ENCODE results near the gene POLE2.
"Not testable (repeated sequence)": the region's sequence is repeated elsewhere in the genome, so short reads cannot be mapped to it uniquely, and the experiment has no call there.

Gene POLE2

DNA sequence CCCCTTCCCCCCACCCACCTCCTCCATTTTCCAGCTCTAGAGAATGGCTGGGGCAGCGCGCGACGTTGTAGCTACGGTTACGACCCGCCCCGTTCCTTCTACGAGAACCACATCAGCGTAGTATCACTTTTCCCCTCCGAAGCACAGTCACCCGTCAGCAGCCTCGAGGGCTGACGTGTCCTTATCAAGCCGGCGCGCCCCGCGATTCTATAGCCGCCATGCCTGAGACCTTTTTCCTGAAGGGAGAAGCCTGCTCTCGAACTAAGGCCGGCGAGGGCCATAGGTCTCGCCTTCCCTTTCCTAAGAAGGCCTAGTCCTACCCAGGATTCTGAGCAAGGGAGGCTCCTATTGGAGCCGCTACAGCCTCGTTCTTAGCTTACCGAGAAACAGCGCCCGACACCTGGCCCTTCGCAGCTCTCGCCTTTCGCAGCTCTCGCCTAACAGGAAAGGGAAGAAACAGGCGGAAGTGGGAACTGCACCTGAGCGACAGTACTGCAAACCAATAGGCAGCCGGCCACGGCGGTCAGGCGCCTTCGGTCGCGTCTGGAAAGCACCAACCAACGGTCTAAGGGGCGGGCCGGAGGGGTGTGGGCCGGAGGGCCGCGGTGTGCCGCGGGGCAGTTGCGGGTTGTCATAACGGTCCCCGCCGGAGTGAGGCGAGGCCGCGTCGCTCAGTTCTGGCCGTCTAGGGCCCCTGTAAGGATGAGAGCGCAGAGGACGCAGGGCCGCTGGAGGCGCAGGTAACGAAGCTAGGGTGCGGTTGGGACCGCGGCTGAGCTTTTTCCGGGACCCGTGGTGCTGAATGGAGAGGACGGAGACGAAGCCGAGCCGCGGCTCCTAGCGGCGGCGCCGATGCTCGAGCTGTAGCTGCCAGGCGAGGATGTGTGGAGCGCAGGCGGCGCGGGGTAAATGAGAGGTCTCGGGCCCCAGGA, 67.6 kb downstream of the POLE2 start, which contains the start of the genes MGAT2 and RPL36AL:
Gene MGAT2, plus strand, starts transcription at position 618 of the 932 bp plus-strand sequence. CDS start 470 bp downstream, outside the sequence.
Gene RPL36AL, minus strand, starts transcription at position 445 of the 932 bp plus-strand sequence. CDS start 1,522 bp downstream, outside the sequence.
- in situ Hi-C loops (cut with MboI; ENCODE audit: low sequenced_read_pairs): no loop called here

- in situ Hi-C loops (cut with MboI; ENCODE audit: low sequenced_read_pairs): no loop called here
Measured at GRCh38 chr14:49619730-49620129, 68.3 kb downstream of the POLE2 start.

- in situ Hi-C loops (cut with MboI; ENCODE audit: low sequenced_read_pairs): not testable (repeated sequence)
Measured at GRCh38 chr14:49619273-49619672, 68.7 kb downstream of the POLE2 start.

DNA sequence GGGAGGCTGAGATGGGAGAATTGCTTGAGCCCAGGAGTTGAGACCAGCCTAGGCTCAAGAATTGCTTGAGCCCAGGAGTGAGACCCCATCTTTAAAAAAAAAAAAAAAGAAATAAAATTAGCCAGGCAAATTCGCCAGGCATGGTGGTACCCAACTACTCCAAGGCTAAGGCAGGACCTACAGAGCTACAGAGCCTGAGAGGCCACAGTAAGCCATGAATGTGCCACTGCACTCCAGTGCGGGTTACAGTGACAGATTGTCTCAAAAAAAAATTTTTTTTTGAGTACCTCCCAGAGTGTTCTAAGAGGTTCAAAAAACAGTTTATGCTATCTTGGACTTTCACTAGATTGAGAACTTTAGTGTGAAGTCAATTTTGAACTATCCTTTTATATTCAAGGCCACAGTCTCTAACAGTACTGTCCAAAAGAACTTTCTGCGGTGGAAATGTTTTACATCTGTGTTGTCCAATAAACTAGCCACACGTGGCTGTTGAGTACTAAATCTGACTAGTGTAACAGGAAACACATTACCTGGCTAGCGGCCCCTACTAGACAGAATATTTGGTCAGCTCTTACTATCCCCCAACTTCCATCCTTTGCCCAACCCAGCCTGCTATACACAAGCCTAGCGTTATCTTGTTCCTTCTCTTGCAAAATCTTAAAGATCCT, 70.0 kb downstream of the POLE2 start:
- in situ Hi-C loops (cut with MboI; ENCODE audit: low sequenced_read_pairs): no loop called here

GRCh38 chr14:49615776-49616175, 72.2 kb downstream of the POLE2 start:
- in situ Hi-C loops (cut with MboI; ENCODE audit: low sequenced_read_pairs): no loop called here

- in situ Hi-C loops (cut with MboI; ENCODE audit: low sequenced_read_pairs): no loop called here
Measured at GRCh38 chr14:49614196-49614595, 73.8 kb downstream of the POLE2 start.

DNA sequence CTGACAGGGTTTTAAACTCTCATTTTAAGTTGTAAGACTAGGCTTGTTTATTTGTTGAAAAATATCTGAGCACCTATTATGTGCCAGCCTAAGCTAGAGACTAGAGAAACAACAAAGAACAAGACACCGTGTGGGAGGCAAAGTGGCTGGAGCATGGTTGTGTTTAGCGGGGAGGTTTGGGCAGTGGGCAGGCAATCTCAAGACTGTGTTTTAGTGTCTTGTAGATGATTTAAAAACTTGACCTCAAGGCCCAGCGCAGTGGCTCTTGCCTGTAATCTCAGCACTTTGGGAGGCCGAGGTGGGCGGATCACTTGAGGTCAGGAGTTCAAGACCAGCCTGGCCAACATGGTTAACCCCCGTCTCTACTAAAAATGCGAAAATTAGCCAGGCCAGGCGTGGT, 75.3 kb downstream of the POLE2 start:
- in situ Hi-C loops (cut with MboI; ENCODE audit: low sequenced_read_pairs): no loop called here

- in situ Hi-C loops (cut with MboI; ENCODE audit: low sequenced_read_pairs): no loop called here
Measured at GRCh38 chr14:49612251-49612650, 75.8 kb downstream of the POLE2 start.

GRCh38 chr14:49607583-49607982, 80.4 kb downstream of the POLE2 start:
- in situ Hi-C loops (cut with MboI; ENCODE audit: low sequenced_read_pairs): no loop called here

GRCh38 chr14:49598485-49599300, 89.3 kb downstream of the POLE2 start, which contains the start of gene LRR1:
TSS of gene LRR1 (plus strand) at chr14:49598940. CDS start at chr14:49599021, 81 bp downstream.
- in situ Hi-C loops (cut with MboI; ENCODE audit: low sequenced_read_pairs): no loop called here

GRCh38 chr14:49598189-49598484, 89.9 kb downstream of the POLE2 start:
- in situ Hi-C loops (cut with MboI; ENCODE audit: low sequenced_read_pairs): no loop called here

DNA sequence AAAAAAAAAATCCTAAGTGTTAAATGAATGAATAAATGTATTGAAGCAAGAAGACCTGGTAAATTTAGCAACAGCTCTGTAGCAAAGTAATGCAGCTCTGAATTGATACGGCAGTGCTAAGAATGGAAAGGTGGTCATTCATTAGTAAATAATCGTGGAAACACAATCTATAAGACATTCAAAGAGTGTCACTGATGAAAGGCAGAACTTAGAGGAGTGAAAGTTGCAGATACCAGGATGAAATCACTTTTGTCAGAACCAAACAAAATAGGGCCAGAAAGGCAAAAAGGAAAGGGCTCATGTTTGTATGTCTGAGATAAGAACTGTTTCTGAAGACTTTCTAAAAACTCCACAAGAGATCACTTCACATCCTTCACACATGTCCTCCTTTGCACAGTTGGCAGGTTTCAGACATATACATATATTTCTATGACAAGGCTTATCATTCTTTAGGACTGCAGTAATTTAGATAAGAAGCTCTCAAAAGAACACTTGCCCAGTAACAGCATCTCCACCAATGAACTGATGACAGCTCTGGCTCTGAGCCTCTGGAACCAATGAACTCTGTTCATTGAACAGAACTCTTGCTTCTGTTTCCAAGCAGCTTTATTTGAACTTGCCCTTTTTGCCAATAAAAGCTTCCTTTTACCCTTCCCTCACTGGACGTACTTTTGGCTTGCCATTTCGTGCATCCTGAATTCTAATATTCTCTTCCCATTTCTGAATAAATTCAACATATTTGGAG, 93.5 kb downstream of the POLE2 start:
- in situ Hi-C loops (cut with MboI; ENCODE audit: low sequenced_read_pairs): no loop called here

Measured in HL-60/S4 (cell line).